Heart left ventricle (tissue), 13 donors: ENCODE results near the gene LIF.

Experiments used
- POLR2A ChIP-seq, 2 donors: fragments of 450-650 bp; IDR thresholded peaks; one replicate each; pipeline ENCODE4 v1.6.1; 2017; ENCODE audit warnings: antibody characterized with exemption in 2 of 2, mild to moderate bottlenecking in 2 of 2, moderate library complexity in 2 of 2
- TF ChIP-seq, protein P1 (sequence below), 12 donors: fragments of 200-600 bp; sonication (generic) in 4 of 12; IDR thresholded peaks; one replicate each; pipeline versions ENCODE4 v1.5.0 to v1.8.0; 2018 to 2022; ENCODE audit warnings: antibody characterized with exemption in 12 of 12, mild to moderate bottlenecking in 5 of 12
- donor health status: ischemic (EF 13 %, LVEDD 7.1; RV severe dilation, severe dysfunction).
- donor health status: DM: no; HTN: yes; CAD: no.
- donor health status: DM: no; HTN: no; CAD: no.
- donor health status: ischemic (EF 25% LVEDD 6.9; RV normal size, moderate dysfunction).
- donor health status: ischemic (EF 25% LVEDD 5.7; RV mildly dilated, moderate dysfunction).
- donor health status: ischemic (EF 35%, LVEDD 5.7; RV mildly dilated, moderate dysfunction).
- donor health status: nonischemic (EF 11% LVEDD 7.7; RV severe dilation, severe dysfunction).
- donor health status: DM: yes; HTN: yes; CAD: no.
- donor health status: PGD.
- donor health status: ischemic (EF 29% LVEDD 5.4; RV normal size, mild dysfunction).
- donor health status: nonischemic (EF 23%, LVEDD 6.1; RV moderate dilation, normal function).

DNA sequence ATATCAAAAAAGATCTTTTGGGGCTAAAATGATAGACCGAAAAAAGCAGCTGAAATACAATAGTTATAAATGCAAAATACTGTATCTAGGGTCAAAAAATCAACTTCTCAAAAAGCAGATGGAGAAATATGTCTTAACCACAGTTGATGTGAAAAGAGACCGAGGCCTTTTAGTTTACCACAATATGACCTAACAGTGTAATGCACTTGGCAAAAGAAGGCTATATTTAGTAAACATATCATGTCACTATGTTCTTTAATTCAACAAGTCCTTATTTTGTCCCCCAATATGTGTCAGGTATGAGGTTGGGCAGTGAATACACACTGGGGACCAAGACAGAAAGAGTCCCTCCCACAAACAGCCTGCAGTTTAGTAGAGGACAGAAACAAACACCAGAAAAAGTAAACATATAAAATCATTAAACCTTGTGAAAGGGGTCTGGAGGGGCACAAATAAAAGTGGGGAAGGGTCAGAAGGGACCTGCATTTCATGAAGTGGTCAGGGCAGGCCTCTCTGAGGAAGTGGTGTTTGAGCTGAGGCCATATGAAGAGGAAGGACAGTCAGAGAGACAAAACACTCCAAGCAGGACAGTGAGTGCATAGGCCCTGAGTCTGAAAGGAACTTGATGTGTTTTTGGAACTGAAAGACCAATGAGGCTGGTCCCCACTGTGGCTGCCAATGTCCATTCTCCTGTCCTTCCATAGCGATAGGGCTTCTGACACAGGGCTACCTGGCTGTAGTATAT is 53.4 kb downstream of the LIF start:
- TF ChIP-seq, protein P1, sequence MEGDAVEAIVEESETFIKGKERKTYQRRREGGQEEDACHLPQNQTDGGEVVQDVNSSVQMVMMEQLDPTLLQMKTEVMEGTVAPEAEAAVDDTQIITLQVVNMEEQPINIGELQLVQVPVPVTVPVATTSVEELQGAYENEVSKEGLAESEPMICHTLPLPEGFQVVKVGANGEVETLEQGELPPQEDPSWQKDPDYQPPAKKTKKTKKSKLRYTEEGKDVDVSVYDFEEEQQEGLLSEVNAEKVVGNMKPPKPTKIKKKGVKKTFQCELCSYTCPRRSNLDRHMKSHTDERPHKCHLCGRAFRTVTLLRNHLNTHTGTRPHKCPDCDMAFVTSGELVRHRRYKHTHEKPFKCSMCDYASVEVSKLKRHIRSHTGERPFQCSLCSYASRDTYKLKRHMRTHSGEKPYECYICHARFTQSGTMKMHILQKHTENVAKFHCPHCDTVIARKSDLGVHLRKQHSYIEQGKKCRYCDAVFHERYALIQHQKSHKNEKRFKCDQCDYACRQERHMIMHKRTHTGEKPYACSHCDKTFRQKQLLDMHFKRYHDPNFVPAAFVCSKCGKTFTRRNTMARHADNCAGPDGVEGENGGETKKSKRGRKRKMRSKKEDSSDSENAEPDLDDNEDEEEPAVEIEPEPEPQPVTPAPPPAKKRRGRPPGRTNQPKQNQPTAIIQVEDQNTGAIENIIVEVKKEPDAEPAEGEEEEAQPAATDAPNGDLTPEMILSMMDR (IDR thresholded peaks at IDR 0.05), result no peak
- TF ChIP-seq POLR2A (IDR thresholded peaks at IDR 0.05), result no peak
